Right lobe of liver (tissue), 4 donors: ENCODE data around the gene MYO15A.

Experiments
- POLR2A ChIP-seq: fragments of 450-650 bp; IDR thresholded peaks from one replicate; pipeline ENCODE4 v1.6.1; 2017; ENCODE audit warnings: antibody characterized with exemption, mild to moderate bottlenecking
- TF ChIP-seq, protein P1 (sequence below), 4 donors: fragments of 200-600 bp in 3 of 4; fragments of 450-650 bp in 1 of 4; IDR thresholded peaks; one replicate each; pipeline versions ENCODE4 v1.5.1 to v1.8.0; 2016 to 2022; ENCODE audit warnings: antibody characterized with exemption in 4 of 4, mild to moderate bottlenecking in 2 of 4
- donor health status: DM: no; HTN: no; CAD: no.
- donor health status: DM: no; HTN: no; CAD: no.
- donor health status: DM: no; HTN: yes; CAD: no.

DNA sequence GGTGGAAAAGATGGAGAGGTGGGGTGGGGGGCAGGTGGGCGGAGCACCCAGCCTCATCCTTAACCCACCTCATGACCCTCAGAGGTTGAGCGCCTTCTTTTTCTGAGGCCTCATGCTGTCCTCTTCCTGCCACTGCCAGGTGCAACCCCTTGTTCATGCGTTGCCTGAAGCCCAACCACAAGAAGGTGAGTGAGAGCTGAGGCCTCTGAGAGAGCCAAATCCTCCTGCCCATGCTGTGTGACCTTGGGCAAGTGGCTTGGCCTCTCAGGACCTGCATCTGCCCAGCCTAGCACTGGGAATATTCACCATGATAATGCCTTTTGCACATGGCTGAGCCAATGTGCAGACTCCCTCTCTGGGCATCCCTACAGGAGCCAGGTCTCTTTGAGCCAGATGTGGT is 32.1 kb downstream of the MYO15A start:
- TF ChIP-seq, protein P1, sequence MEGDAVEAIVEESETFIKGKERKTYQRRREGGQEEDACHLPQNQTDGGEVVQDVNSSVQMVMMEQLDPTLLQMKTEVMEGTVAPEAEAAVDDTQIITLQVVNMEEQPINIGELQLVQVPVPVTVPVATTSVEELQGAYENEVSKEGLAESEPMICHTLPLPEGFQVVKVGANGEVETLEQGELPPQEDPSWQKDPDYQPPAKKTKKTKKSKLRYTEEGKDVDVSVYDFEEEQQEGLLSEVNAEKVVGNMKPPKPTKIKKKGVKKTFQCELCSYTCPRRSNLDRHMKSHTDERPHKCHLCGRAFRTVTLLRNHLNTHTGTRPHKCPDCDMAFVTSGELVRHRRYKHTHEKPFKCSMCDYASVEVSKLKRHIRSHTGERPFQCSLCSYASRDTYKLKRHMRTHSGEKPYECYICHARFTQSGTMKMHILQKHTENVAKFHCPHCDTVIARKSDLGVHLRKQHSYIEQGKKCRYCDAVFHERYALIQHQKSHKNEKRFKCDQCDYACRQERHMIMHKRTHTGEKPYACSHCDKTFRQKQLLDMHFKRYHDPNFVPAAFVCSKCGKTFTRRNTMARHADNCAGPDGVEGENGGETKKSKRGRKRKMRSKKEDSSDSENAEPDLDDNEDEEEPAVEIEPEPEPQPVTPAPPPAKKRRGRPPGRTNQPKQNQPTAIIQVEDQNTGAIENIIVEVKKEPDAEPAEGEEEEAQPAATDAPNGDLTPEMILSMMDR (IDR thresholded peaks at IDR 0.05): no peak
- no peak for TF ChIP-seq POLR2A
